ENCODE data around the gene CLDN10. TPM values are rescaled to one million over a fixed set of nuclear protein-coding genes. Genes with fewer than 3 reads are reported as not detected.

CLDN10 gene
- polyA plus RNA-seq, 2 of the 4 experiments (the other 2 are of a cell fraction), result 0.18 to 0.96 TPM

- DNase-seq (ENCODE audit: low read depth in 1 of 2, low spot score in 1 of 2) (no peak), ATAC-seq (no peak), FAIRE-seq (no peak)
- no peak overlapping the region for H3K4me3 ChIP-seq
- H3K9me3 ChIP-seq, result 0 out of 3 replicates have a peak, but pooled peaks cover 6% of the 10 kb centered on the region
- ChIA-PET CTCF (interaction anchor here (10.8 kb wide), 1 partner anchor 208 kb away, joined by 101 read pairs; no protein-coding TSS in a partner anchor), POLR2A (no interaction called here)
- no peaks in the 10 kb centered on the region for H3K4me1 ChIP-seq
- no peak overlapping the region for H3K27ac ChIP-seq
- H3K4me2 ChIP-seq, result no peak overlapping the region
- TF ChIP-seq ZSCAN20 (CRISPR knock-in tag; IDR thresholded peaks at IDR 0.05), result no peak
- no peak for TF ChIP-seq REST (IDR thresholded peaks at IDR 0.05)
- no peak for TF ChIP-seq HEYL (CRISPR knock-in tag; IDR thresholded peaks at IDR 0.05)
- no peak for TF ChIP-seq PBX3 (IDR thresholded peaks at IDR 0.05)
- TF ChIP-seq RFX5 (IDR thresholded peaks at IDR 0.05), result no peak
- no peak for TF ChIP-seq CHD2 (IDR thresholded peaks at IDR 0.05; ENCODE audit: low read length, partially characterized antibody)
- TF ChIP-seq, protein P1, sequence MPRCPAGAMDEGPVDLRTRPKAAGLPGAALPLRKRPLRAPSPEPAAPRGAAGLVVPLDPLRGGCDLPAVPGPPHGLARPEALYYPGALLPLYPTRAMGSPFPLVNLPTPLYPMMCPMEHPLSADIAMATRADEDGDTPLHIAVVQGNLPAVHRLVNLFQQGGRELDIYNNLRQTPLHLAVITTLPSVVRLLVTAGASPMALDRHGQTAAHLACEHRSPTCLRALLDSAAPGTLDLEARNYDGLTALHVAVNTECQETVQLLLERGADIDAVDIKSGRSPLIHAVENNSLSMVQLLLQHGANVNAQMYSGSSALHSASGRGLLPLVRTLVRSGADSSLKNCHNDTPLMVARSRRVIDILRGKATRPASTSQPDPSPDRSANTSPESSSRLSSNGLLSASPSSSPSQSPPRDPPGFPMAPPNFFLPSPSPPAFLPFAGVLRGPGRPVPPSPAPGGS (IDR thresholded peaks at IDR 0.05), result no peak
- TF ChIP-seq CBX2 (IDR thresholded peaks at IDR 0.05; ENCODE audit: borderline replicate concordance, low read depth), result no peak
- no peak for TF ChIP-seq MAZ (IDR thresholded peaks at IDR 0.05; ENCODE audit: borderline replicate concordance, low read depth, low read length)
- TF ChIP-seq, protein P2, sequence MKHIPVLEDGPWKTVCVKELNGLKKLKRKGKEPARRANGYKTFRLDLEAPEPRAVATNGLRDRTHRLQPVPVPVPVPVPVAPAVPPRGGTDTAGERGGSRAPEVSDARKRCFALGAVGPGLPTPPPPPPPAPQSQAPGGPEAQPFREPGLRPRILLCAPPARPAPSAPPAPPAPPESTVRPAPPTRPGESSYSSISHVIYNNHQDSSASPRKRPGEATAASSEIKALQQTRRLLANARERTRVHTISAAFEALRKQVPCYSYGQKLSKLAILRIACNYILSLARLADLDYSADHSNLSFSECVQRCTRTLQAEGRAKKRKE (CRISPR knock-in tag; IDR thresholded peaks at IDR 0.05; ENCODE audit: low read depth), result no peak
- TF ChIP-seq RARB (CRISPR knock-in tag; IDR thresholded peaks at IDR 0.05), result no peak
- TF ChIP-seq, protein P3, sequence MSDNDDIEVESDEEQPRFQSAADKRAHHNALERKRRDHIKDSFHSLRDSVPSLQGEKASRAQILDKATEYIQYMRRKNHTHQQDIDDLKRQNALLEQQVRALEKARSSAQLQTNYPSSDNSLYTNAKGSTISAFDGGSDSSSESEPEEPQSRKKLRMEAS (IDR thresholded peaks at IDR 0.05), result no peak
- TF ChIP-seq BHLHE40 (IDR thresholded peaks at IDR 0.05; ENCODE audit: low read depth, low read length), result no peak
- no peak for TF ChIP-seq EHMT2 (IDR thresholded peaks at IDR 0.05; ENCODE audit: low read depth)
- TF ChIP-seq ZC3H11A (IDR thresholded peaks at IDR 0.05), result no peak
- no peak for TF ChIP-seq HOXA7 (CRISPR knock-in tag; IDR thresholded peaks at IDR 0.05)
- no peak for TF ChIP-seq HOXB5 (CRISPR knock-in tag; IDR thresholded peaks at IDR 0.05)
These were observed 74.2 kb downstream of the CLDN10 start for GRCh38 chr13:95626768-95627167.

- no peak for ATAC-seq
- WGBS (ENCODE audit: missing lambda C conversion rate), result 87% methylated on average over 1 of the region's 1 CpG
- CTCF ChIA-PET, result interaction anchor here (10.8 kb wide), 1 partner anchor 207 kb away, joined by 101 read pairs; no protein-coding TSS in a partner anchor
- Histone ChIP-seq H3K27ac (no peak overlapping the region), H3K4me1 (no peaks in the 10 kb centered on the region), H3K4me3 (no peak overlapping the region), H3K4me2 (no peak overlapping the region), H3K9me3 (0 out of 3 replicates have a peak, but pooled peaks cover 6% of the 10 kb centered on the region)
- FAIRE-seq, result no peak
- no peak for DNase-seq (ENCODE audit: low read depth in 1 of 2, low spot score in 1 of 2)
- peak; percentile 66 for TF ChIP-seq MAFK (IDR thresholded peaks at IDR 0.05; ENCODE audit: partially characterized antibody)
- TF ChIP-seq, protein P2 (CRISPR knock-in tag; IDR thresholded peaks at IDR 0.05; ENCODE audit: low read depth), result no peak
- POLR2A ChIA-PET, result no interaction called here
These were observed 75.1 kb downstream of the CLDN10 start for GRCh38 chr13:95627590-95627989.

Data from A549 (cell line).